Measurements from ENCODE around the gene AK3. TPM values are rescaled to one million over a fixed set of nuclear protein-coding genes. Genes with fewer than 3 reads are reported as not detected.

Gene AK3
- total RNA-seq, 1 donor from 2014 or later: 65.5 TPM

DNA sequence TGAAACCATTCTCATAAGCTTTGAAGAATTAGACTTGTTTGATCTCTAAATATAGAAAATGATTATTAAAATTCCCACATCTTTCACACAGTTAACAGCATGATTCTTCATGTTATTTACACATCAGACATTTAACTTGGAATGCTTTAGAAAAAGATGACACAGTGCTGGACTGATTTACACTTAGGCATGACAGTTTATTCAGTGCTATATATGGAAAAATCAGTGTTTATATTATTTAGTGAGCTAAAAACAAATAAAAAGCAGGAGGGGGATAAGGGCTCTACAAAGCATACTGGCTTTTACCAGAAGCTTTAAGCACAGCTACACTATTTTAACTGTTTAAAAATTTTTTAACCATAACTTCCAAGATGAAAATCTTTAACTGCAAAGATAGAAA, 31.6 kb downstream of the AK3 start:
- no peak for DNase-seq (ENCODE audit: low read depth)
- H3K4me3 ChIP-seq (ENCODE audit: low read depth, low read length): no peak overlapping the region
- H3K36me3 ChIP-seq (ENCODE audit: control insufficient read depth, insufficient read depth, low read length): no peaks in the 10 kb centered on the region
- H3K27me3 ChIP-seq (ENCODE audit: control insufficient read depth, insufficient read depth, low read length): no peaks in the 10 kb centered on the region
- no peak for TF ChIP-seq CTCF (IDR thresholded peaks at IDR 0.05; ENCODE audit: insufficient read depth, low read length, poor library complexity, severe bottlenecking)

DNA sequence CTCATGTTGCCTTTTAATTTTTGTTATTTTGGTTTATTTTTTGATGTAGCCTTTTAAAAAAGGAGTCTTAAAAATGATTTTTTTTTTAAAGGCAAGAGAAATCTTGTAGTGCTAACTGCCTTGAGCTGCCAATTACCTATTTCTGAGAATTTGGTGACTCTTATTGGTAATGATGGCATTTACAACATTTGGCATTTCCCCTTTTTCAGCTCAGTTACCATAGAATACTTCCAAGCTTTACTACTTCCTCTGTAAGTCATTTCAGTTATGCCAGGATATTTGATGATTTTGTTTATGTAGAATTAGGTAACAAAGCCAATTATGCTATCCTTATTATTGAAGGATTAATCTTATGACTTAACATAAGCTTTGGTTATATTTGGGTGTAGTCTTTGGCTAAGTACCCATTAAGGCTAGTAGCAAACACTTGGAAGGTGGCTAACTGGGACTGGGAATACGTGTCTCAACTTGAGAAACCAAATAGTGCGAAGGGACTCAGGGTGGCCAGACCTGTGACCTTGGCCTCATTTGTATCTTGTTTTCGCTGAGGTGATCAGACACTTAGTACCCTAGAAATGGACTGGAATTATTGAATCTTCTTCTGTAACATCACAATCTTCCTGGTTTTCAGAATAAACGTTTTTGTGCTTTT, 33.9 kb downstream of the AK3 start:
- H3K36me3 ChIP-seq (ENCODE audit: control insufficient read depth, insufficient read depth, low read length): no peaks in the 10 kb centered on the region
- TF ChIP-seq CTCF (IDR thresholded peaks at IDR 0.05; ENCODE audit: insufficient read depth, low read length, poor library complexity, severe bottlenecking): no peak
- DNase-seq (ENCODE audit: low read depth): no peak

DNA sequence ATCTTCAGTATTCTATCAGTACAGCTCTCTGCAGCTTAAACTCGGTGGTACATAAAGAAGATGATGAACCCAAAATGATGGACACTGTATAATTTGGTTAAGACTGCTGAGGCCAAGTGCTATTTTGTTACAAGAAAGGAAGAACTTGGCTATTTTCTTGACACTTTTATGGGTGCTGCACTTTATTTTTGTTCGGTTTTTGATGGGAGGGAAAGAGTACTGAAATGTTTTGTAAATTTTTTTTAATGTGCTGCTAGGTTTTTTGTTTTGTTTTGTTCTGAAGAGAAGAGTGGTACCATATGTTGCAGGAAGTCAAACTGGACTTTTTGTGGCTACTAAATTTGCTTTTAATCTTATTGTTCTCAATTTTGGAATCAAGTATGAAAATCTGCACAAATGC, 35.0 kb downstream of the AK3 start:
- H3K4me3 ChIP-seq (ENCODE audit: low read depth, low read length): no peak overlapping the region

More for the DNA sequence above, 33.9 kb downstream of the AK3 start:
- no peak overlapping the region for H3K4me3 ChIP-seq (ENCODE audit: low read depth, low read length)
- no peaks in the 10 kb centered on the region for H3K27me3 ChIP-seq (ENCODE audit: control insufficient read depth, insufficient read depth, low read length)

GRCh38 chr9:4704129-4704528, 36.9 kb downstream of the AK3 start:
- TF ChIP-seq CTCF (IDR thresholded peaks at IDR 0.05; ENCODE audit: insufficient read depth, low read length, poor library complexity, severe bottlenecking): no peak
- Histone ChIP-seq H3K27me3 (ENCODE audit: control insufficient read depth, insufficient read depth, low read length) (no peaks in the 10 kb centered on the region), H3K36me3 (ENCODE audit: control insufficient read depth, insufficient read depth, low read length) (no peaks in the 10 kb centered on the region), H3K4me3 (ENCODE audit: low read depth, low read length) (no peak overlapping the region)
- DNase-seq (ENCODE audit: low read depth): no peak

More for the DNA sequence above, 35.0 kb downstream of the AK3 start:
- no peak for TF ChIP-seq CTCF (IDR thresholded peaks at IDR 0.05; ENCODE audit: insufficient read depth, low read length, poor library complexity, severe bottlenecking)
- DNase-seq (ENCODE audit: low read depth): no peak
- no peaks in the 10 kb centered on the region for H3K27me3 ChIP-seq (ENCODE audit: control insufficient read depth, insufficient read depth, low read length)
- no peaks in the 10 kb centered on the region for H3K36me3 ChIP-seq (ENCODE audit: control insufficient read depth, insufficient read depth, low read length)

DNA sequence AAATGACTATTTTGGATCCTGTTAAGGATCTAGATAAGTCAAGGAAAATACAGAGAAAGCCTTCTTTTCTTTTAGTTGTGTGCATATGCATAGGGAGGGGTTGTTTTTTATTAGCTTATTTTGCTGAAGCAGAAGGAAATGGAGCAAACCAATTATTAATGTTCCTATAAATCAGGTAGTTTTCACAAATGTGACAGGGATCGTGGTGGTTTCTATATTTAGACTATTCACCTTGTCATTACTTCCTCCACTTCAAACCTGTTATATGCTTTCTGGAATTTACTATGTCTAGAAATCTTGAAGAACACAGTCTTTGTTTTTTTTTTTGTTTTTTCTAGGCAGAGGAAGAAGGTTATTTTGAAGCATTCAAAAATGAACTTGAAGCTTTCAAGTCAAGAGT, 39.5 kb downstream of the AK3 start:
- Histone ChIP-seq H3K27me3 (ENCODE audit: control insufficient read depth, insufficient read depth, low read length) (no peaks in the 10 kb centered on the region), H3K36me3 (ENCODE audit: control insufficient read depth, insufficient read depth, low read length) (no peaks in the 10 kb centered on the region), H3K4me3 (ENCODE audit: low read depth, low read length) (no peak overlapping the region)
- DNase-seq (ENCODE audit: low read depth): no peak
- TF ChIP-seq CTCF (IDR thresholded peaks at IDR 0.05; ENCODE audit: insufficient read depth, low read length, poor library complexity, severe bottlenecking): no peak

DNA sequence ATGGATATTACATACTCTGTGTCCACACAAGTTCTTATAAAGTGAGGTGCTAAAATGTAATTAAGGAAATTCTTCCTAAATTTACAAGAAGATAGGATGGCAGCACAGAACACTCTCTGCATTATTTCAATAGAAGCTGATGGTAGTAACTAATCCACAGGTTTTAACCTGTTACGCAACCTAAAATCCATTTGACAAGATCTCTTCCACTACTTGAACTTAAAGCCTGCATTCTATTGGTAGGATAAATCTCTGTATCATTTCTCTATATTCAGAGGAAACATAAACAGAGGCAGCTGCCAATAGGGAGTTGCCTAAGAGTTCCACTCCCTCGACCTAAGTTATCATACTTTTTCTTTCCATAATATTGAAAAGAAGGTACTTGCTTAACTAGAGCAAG, 40.1 kb downstream of the AK3 start:
- H3K27me3 ChIP-seq (ENCODE audit: control insufficient read depth, insufficient read depth, low read length): no peaks in the 10 kb centered on the region
- no peaks in the 10 kb centered on the region for H3K36me3 ChIP-seq (ENCODE audit: control insufficient read depth, insufficient read depth, low read length)
- no peak for TF ChIP-seq CTCF (IDR thresholded peaks at IDR 0.05; ENCODE audit: insufficient read depth, low read length, poor library complexity, severe bottlenecking)
- no peak overlapping the region for H3K4me3 ChIP-seq (ENCODE audit: low read depth, low read length)
- DNase-seq (ENCODE audit: low read depth): no peak

Data from kidney epithelial cell (primary cell).